ENCODE measurements around the gene FCHO1.

- peak in 4 of 5 experiments; percentile 14 to 38 (median 22) for TF ChIP-seq CTCF (IDR thresholded peaks at IDR 0.05)
- TF ChIP-seq EP300 (IDR thresholded peaks at IDR 0.05) = no peak
These were observed 24.1 kb downstream of the FCHO1 start for GRCh38 chr19:17775245-17775927.

All from tibial nerve (tissue), 4 donors.